ENCODE measurements around the gene PGAM1. TPM values are rescaled to one million over a fixed set of nuclear protein-coding genes. Genes with fewer than 3 reads are reported as not detected.
A peak's percentile ranks its signal among the peaks of the same experiment; 100 is the strongest.
"Not testable (repeated sequence)": the region's sequence is repeated elsewhere in the genome, so short reads cannot be mapped to it uniquely, and the experiment has no call there.

The PGAM1 gene
- total and polyA plus RNA-seq, 12 donors = 55.4 to 627 (median 397) TPM

- H3K9me3 ChIP-seq (replicated peaks in 1 of 3) = no peaks in the 10 kb centered on the region
- no peak for TF ChIP-seq CTCF (IDR thresholded peaks at IDR 0.05)
- TF ChIP-seq POLR2A (IDR thresholded peaks at IDR 0.05) = no peak
- WGBS, 4 donors = 57 to 75% (median 60%) methylated on average over 1 of the region's 1 CpG; no CpG with 5 or more reads in 1 of the 4 donors
- H3K4me1 ChIP-seq (replicated peaks in 1 of 2) = peaks cover 0 to 8% of the 10 kb centered on the region in 2 donors
- H3K4me3 ChIP-seq = no peak overlapping the region
- H3K36me3 ChIP-seq (replicated peaks in 1 of 2) = peaks cover 0 to 93% of the 10 kb centered on the region in 2 donors
- peak overlapping the region in 3 of 5 donors; percentile 24 to 73 (median 56) for H3K27ac ChIP-seq
- intact Hi-C loops (cut with DNase I) = loop anchor here (5.0 kb wide), 1 partner anchor 88 kb away; no protein-coding TSS in a partner anchor
- peak in 1 of 7 donors; percentile 39 for DNase-seq
- H3K27me3 ChIP-seq = no peaks in the 10 kb centered on the region
Observed at GRCh38 chr10:97464226-97464625, 38.2 kb downstream of the PGAM1 start.

GRCh38 chr10:97465982-97466381 is 40.0 kb downstream of the PGAM1 start:
- 78 to 100% (median 83%) methylated on average over 4 to 7 of the region's 7 CpGs for WGBS, 4 donors
- DNase-seq = no peak
- TF ChIP-seq CTCF (IDR thresholded peaks at IDR 0.05) (no peak), POLR2A (IDR thresholded peaks at IDR 0.05) (no peak)
- Histone ChIP-seq H3K4me1 (replicated peaks in 1 of 2) (peaks cover 0 to 8% of the 10 kb centered on the region in 2 donors), H3K9me3 (replicated peaks in 1 of 3) (no peaks in the 10 kb centered on the region), H3K27me3 (no peaks in the 10 kb centered on the region), H3K36me3 (replicated peaks in 1 of 2) (peaks cover 0 to 93% of the 10 kb centered on the region in 2 donors), H3K4me3 (no peak overlapping the region), H3K27ac (peak overlapping the region in 2 of 5 donors; percentile 29 to 47)
- intact Hi-C loops (cut with DNase I) = no loop called here

GRCh38 chr10:97466755-97467154 is 40.8 kb downstream of the PGAM1 start:
- H3K27ac ChIP-seq = peak overlapping the region in 2 of 5 donors; percentile 29 to 47
- no peak for TF ChIP-seq POLR2A (IDR thresholded peaks at IDR 0.05)
- TF ChIP-seq CTCF (IDR thresholded peaks at IDR 0.05) = no peak
- H3K36me3 ChIP-seq (replicated peaks in 1 of 2) = peaks cover 0 to 93% of the 10 kb centered on the region in 2 donors
- no peaks in the 10 kb centered on the region for H3K9me3 ChIP-seq (replicated peaks in 1 of 3)
- WGBS, 4 donors = 43 to 71% (median 64%) methylated on average over 2 to 4 of the region's 4 CpGs
- intact Hi-C loops (cut with DNase I) = no loop called here
- no peak overlapping the region for H3K4me3 ChIP-seq
- peaks cover 0 to 8% of the 10 kb centered on the region in 2 donors for H3K4me1 ChIP-seq (replicated peaks in 1 of 2)
- peak in 5 of 7 donors; percentile 16 to 54 (median 47) for DNase-seq
- no peaks in the 10 kb centered on the region for H3K27me3 ChIP-seq

- H3K27me3 ChIP-seq = no peaks in the 10 kb centered on the region
- peaks cover 0 to 92% of the 10 kb centered on the region in 2 donors for H3K36me3 ChIP-seq (replicated peaks in 1 of 2)
- H3K4me1 ChIP-seq (replicated peaks in 1 of 2) = peaks cover 0 to 8% of the 10 kb centered on the region in 2 donors
- DNase-seq = peak in 1 of 7 donors; percentile 48
- H3K9me3 ChIP-seq (replicated peaks in 1 of 3) = no peaks in the 10 kb centered on the region
- H3K4me3 ChIP-seq = no peak overlapping the region
- H3K27ac ChIP-seq = peak overlapping the region in 1 of 5 donors; percentile 31
- 80 to 96% (median 81%) methylated on average over 2 to 3 of the region's 3 CpGs for WGBS, 4 donors
- intact Hi-C loops (cut with DNase I) = no loop called here
- TF ChIP-seq POLR2A (IDR thresholded peaks at IDR 0.05) (no peak), CTCF (IDR thresholded peaks at IDR 0.05) (no peak)
Observed at GRCh38 chr10:97468162-97468561, 42.2 kb downstream of the PGAM1 start.

GRCh38 chr10:97468781-97469180 is 42.8 kb downstream of the PGAM1 start:
- intact Hi-C loops (cut with DNase I) = not testable (repeated sequence)

More at GRCh38 chr10:97468781-97469180, 42.8 kb downstream of the PGAM1 start:
- H3K4me1 ChIP-seq (replicated peaks in 1 of 2); H3K9me3 ChIP-seq (replicated peaks in 1 of 3); H3K27ac ChIP-seq; H3K4me3 ChIP-seq; H3K27me3 ChIP-seq: not testable (repeated sequence)
- peak in 1 of 7 donors; percentile 33 for DNase-seq
- WGBS, 4 donors = 94 to 97% (median 95%) methylated on average over 7 to 12 of the region's 12 CpGs
- H3K36me3 ChIP-seq (replicated peaks in 1 of 2) = peaks cover 0 to 92% of the 10 kb centered on the region in 2 donors
